Fibroblast of skin of left biceps (primary cell): Measurements from ENCODE around the gene CYP26B1.

Source experiments
- DNase-seq, 2 experiments: peaks; one replicate each; pipeline ENCODE4 v3.0.0-alpha.2; 2013; ENCODE audit warnings: low read depth in 2 of 2

CYP26B1 gene, protein sequence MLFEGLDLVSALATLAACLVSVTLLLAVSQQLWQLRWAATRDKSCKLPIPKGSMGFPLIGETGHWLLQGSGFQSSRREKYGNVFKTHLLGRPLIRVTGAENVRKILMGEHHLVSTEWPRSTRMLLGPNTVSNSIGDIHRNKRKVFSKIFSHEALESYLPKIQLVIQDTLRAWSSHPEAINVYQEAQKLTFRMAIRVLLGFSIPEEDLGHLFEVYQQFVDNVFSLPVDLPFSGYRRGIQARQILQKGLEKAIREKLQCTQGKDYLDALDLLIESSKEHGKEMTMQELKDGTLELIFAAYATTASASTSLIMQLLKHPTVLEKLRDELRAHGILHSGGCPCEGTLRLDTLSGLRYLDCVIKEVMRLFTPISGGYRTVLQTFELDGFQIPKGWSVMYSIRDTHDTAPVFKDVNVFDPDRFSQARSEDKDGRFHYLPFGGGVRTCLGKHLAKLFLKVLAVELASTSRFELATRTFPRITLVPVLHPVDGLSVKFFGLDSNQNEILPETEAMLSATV

DNA sequence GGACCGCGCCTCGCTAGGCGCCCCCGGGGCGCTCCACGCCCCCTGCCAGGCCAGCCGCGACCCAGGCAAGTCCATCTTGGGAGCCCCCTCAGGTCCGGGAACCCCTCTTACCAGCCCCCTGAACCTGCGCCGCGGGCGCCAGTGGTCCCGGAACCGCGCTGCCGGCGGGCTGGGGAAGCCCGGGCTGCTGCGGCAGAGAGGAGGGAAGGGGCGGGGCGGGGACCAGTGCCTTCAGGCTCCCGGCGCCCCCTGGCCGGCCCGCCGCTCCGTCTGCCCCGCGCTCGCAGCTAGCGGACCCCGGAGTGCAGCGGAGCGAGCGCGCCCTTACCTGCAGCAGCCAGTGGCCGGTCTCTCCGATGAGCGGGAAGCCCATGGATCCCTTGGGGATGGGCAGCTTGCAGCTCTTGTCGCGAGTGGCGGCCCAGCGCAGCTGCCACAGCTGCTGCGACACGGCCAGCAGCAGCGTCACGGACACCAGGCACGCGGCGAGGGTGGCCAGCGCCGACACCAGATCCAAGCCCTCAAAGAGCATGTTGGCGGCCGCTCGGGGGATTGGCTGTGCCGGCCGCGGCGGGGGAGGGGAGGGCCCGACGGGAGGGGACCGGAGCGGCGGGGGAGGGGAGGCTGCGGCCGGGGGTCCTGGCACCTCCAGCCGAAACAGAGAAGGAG lies at the start of gene CYP26B1:
TSS of gene CYP26B1 (minus strand) at position 560 of the 669 bp plus-strand sequence. CDS start at position 532, 28 bp downstream.
- DNase-seq: no peak

DNA sequence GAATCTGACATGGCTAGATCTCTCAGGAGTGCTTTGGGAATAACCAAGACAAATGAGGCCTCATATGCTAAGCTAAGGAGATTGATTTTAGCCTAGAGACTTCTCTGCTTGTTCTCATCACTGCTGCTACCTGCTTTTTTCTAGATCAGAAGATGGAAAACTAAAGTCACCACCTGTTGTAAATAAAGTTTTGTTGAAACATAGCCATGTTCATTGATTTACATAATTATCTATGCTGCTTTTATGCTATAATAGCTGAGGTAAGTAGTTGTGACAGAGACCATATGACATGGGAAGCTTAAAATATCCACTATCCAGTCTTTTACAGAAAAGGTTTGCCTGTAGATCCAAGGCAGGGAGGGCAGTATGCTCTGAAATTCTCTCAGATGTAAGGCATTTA lies 46.1 kb upstream of the CYP26B1 start:
- DNase-seq: no peak

- no peak for DNase-seq
These were observed 43.8 kb upstream of the CYP26B1 start for GRCh38 chr2:72191441-72191840.

GRCh38 chr2:72185206-72185605 lies 37.5 kb upstream of the CYP26B1 start:
- no peak for DNase-seq

DNA sequence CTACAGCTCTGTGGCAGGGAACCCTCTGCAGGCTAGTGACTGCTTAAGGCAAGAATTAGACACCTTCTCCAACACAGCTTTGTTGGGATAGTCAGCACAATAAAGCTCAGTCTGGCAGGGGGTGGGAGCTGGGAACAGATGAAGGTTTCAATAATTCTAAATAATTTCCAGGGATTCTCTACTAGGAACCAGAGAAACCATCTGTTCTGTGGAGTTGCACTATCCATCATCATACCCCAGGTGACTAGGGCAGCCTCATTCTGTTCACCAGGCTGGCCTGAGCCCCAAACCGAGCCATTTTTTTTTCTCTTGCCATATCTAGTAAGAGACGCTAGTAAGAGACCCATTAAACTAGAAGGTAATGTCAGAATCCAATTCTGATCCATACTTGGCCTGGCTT lies 35.8 kb upstream of the CYP26B1 start:
- no peak for DNase-seq

- no peak for DNase-seq
These were observed 35.4 kb upstream of the CYP26B1 start for GRCh38 chr2:72183016-72183415.

DNA sequence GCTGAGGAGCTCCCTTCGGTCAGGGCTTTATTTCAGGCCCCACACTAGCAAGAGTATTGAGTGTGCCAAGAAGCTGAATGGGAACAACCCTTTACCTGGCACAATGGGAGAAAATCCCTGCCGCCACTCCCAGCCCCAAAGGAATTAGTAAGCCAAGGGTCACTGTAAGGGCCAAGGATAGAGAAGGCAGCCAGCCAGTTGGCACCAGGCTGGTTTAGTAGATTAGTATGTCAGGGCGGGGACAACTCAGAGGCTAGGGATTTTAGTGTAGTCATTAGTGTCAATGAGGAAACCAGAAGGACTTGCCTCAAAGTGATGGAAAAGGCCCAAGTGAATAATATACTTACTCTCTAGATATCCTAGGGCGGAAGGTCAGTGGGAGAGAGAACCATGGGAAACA lies 34.9 kb upstream of the CYP26B1 start:
- DNase-seq: no peak

- DNase-seq: no peak
These were observed 34.0 kb upstream of the CYP26B1 start for GRCh38 chr2:72181616-72182015.

- no peak for DNase-seq
These were observed 32.7 kb upstream of the CYP26B1 start for GRCh38 chr2:72180351-72180750.

DNA sequence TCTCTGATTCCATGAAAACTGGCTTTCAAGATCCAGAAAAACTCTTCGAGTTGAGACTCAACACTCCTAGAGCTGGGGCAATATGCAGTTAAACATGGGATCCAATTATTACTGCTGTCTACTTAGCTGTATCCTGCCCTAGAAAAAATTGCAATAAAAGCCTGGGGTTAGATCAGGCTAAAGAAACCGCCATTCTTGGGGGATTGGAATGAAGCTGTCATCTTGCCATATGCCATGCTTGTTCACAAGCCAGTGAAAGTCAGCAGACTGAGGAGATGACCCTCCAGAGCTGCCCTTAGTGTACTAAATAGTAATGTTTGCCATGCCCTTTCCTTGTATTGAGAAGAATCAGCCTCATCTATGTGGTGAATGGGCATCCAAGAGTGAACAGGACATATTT lies 30.9 kb upstream of the CYP26B1 start:
- DNase-seq: no peak

- DNase-seq: no peak
These were observed 28.6 kb upstream of the CYP26B1 start for GRCh38 chr2:72176281-72176680.

DNA sequence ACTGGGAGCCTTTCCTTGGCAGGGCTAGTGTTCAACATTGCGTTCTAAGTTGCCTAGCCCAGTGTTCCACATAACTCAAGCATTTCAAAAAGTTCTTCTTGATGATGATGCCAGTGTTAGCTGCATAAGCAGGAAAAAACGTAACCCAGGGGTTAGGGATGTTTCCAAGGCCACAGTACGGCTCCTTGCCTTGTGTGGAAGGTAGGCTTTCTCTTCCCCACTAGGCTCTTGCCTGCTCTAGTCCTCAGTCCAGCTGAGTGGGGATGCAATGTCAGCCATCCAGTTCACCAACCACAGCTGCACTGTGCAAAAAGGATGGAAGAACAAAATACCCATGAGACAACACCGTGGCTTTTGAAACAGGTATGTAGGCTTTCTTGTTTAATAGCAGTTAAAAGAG lies 28.0 kb upstream of the CYP26B1 start:
- no peak for DNase-seq

DNA sequence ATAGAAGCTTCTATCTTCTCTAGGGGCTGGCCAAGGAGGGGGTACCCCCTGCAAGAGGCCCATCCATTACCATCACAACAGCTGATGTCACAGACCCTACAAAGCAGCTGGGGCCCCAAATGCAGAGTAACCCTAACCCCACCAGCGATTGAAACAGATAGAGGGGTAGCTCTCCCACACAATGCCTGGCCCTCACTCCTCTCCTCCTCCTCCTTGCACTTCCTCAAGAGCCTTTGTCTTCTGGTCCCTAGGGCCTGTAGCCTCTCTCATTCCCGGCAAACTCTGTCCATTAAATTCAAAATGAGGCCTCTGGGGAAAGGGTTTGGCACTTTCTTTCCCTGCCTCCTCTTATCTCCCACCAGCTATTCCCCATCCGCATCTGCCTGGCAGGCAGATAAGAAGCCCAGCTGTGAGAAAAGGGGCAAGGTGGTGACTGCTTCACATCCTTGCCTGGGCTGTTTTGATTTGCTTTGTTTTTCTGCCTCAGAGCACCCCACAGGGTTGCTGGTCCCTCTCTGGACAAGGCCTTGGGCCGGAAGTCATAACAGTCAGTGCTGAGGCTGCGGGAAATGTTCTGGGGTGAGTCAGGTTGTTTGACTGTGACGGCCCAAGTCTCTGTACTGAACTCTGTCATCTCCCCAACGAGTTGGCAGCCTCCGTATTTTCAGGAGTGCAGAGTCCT lies 26.1 kb upstream of the CYP26B1 start:
- DNase-seq: no peak

GRCh38 chr2:72172478-72172877 lies 24.8 kb upstream of the CYP26B1 start:
- no peak for DNase-seq

- no peak for DNase-seq
These were observed 18.6 kb upstream of the CYP26B1 start for GRCh38 chr2:72166279-72166678.

- no peak for DNase-seq
These were observed 18.1 kb upstream of the CYP26B1 start for GRCh38 chr2:72165792-72166191.

- DNase-seq: no peak
These were observed 14.9 kb upstream of the CYP26B1 start for GRCh38 chr2:72162574-72162973.

DNA sequence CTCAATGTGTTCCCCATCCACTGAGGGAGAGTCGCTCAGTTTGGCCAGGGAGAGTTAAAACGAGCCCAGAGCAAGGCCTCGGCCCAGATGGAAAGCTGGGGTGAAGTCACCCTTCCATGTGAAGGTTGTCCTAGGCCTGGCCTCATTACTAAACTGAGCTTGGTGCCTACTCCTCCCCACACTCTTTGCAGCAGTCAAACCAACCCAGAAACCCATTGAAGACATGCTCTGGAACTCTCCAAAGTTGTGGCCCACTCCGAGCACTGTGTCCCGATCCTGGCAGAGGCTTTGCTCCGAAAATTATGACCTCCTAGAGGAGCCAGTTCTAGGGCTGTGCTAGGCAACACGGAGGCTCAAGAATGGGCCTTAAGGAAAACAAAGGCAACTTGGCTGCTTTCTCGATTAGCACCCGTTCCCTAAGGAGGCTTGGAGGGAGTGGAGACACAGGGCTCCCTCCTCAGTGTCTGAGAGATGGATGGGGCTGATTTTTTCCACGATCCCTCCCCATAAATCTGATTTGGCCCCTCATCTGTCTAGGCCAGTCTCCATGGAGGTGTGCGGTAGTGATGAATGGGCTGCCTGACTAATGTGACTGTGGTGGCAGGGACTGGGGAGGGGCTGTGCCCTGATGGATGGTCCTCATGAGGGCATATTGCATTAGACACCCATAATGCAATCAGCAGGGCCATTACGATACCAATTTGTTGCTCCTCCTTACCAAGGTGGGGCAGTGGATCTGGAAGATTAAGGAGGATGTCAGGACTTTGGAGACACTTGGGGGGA lies 11.7 kb upstream of the CYP26B1 start:
- no peak for DNase-seq

- DNase-seq: no peak
These were observed 10.5 kb upstream of the CYP26B1 start for GRCh38 chr2:72157871-72158771.

DNA sequence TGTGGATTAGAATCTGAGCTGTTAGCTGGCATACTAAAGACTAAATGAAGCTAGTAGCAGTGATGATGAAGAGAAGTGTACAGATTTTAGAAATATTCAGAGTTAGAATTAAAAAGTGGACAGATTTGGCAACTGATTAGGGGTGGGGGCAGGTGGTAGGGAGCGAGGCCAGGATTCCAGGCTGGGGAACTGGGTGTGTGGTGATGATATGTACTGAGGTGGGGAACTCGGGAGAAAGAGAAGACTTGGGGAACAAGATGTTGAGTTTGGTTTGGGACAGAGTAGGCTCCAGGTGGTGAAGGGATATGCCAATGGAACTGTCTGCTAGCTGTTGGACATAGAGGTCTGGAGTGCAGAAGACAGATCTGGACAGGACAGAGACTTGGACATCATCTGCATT lies 9.2 kb upstream of the CYP26B1 start:
- no peak for DNase-seq

DNA sequence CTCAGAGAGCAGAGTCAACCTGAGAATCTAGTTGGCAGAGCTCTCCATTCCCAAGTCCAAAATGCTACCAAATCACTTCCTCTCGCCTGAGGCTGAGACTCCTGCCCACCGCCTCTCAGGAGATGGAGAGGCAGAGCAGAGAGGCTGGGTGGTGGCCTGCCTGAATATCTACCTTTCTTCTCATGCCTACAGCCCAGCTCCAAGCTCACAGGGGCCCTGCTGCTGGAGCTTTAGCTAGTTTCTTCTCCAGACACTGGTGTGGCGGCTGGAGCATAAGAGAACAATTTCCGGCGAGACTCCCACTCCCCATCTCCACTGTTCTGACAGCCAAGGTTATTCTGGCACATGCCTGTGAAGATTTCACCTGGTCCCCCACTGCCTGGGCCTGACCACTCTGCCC lies 8.1 kb upstream of the CYP26B1 start:
- no peak for DNase-seq
